Right cardiac atrium (tissue), 5 donors: Measurements from ENCODE around the gene PIK3AP1. TPM values are rescaled to one million over a fixed set of nuclear protein-coding genes. Genes with fewer than 3 reads are reported as not detected.

Experiments used
- ATAC-seq, 2 donors: fragments of 200-7000 bp; cut with Tn5 transposase; one replicate each; pipeline versions ENCODE4 v1.8.0 to v1.9.1; 2020; ENCODE audit warnings: moderate library complexity in 2 of 2, mild to moderate bottlenecking in 1 of 2
- DNase-seq, 3 donors: peaks; one replicate each; pipeline ENCODE4 v3.0.0-alpha.2; 2020
- H3K27ac ChIP-seq: one replicate; pipeline ENCODE4 v1.5.1; 2013; ENCODE audit warnings: mild to moderate bottlenecking, low read length, control low read depth, moderate library complexity
- H3K27me3 ChIP-seq: one replicate; pipeline ENCODE4 v1.6.1; 2013; ENCODE audit not compliant: control insufficient read depth, insufficient read depth
- H3K4me1 ChIP-seq: one replicate; pipeline ENCODE4 v1.6.1; 2013; ENCODE audit warnings: low read length; ENCODE audit not compliant: control insufficient read depth, insufficient read depth
- H3K4me3 ChIP-seq: one replicate; pipeline ENCODE4 v1.5.1; 2013; ENCODE audit warnings: low read length, control low read depth
- H3K9me3 ChIP-seq: one replicate; pipeline ENCODE4 v1.6.1; 2013; ENCODE audit warnings: low read length; ENCODE audit not compliant: control insufficient read depth
- WGBS: extraction: QIAGEN DNeasy Blood & Tissue Kit; methylation state at CpG from one replicate; pipeline ENCODE4 v1.1.7; 2013; 5-methylcytosine and 5-hydroxymethylcytosine counted together
- intact Hi-C, 4 donors: fragments of 100-400 bp; cut with DNase I; formaldehyde crosslinking; loops; one replicate each; pipeline versions ENCODE4 v1.11.0 to v1.14.0; 2022 to 2023
- polyA plus RNA-seq: library from polyadenylated mRNA; stranded (reverse); fragments of 200-250 nt; gene quantifications from one replicate; pipeline ENCODE4 v1.2.3, GENCODE V29; 2013
- total RNA-seq, 4 donors: library from RNA; stranded (reverse); fragmentation: NEBNext Ultra II Directional; extraction: Animal tissue kit (Norgen Biotek cat#: 25700); gene quantifications; one replicate each; pipeline ENCODE4 v1.2.1, GENCODE V29; 2021
- donor health status: healthy with polysubstance abuse.
- donor health status: DM: no; HTN: yes; CAD: no.
- donor health status: DM: no; HTN: no; CAD: no.
- donor health status: DM: no; HTN: yes; CAD: no; lungs with severe emphysema.
- donor health status: DM: yes; HTN: yes; CAD: no.

Gene PIK3AP1
- total and polyA plus RNA-seq, 5 donors, result 1.4 to 10.5 (median 4.9) TPM

GRCh38 chr10:96671211-96671890 is 49.0 kb downstream of the PIK3AP1 start:
- H3K27me3 ChIP-seq, result no peaks in the 10 kb centered on the region
- H3K4me1 ChIP-seq, result no peaks in the 10 kb centered on the region
- DNase-seq (no peak), ATAC-seq (no peak)
- intact Hi-C loops, result no loop called here
- H3K9me3 ChIP-seq, result no peaks in the 10 kb centered on the region
- no peak overlapping the region for H3K27ac ChIP-seq
- WGBS, result 88% methylated on average over 4 of the region's 4 CpGs
- H3K4me3 ChIP-seq, result no peak overlapping the region

GRCh38 chr10:96670786-96671185 is 49.5 kb downstream of the PIK3AP1 start:
- intact Hi-C loops, result no loop called here

GRCh38 chr10:96667401-96667800 is 52.9 kb downstream of the PIK3AP1 start:
- Histone ChIP-seq H3K9me3 (no peaks in the 10 kb centered on the region), H3K4me3 (no peak overlapping the region), H3K4me1 (no peaks in the 10 kb centered on the region), H3K27ac (no peak overlapping the region), H3K27me3 (no peaks in the 10 kb centered on the region)
- WGBS, result 90% methylated on average over 3 of the region's 3 CpGs
- no peak for ATAC-seq
- intact Hi-C loops, result no loop called here
- DNase-seq, result no peak

More at GRCh38 chr10:96670786-96671185, 49.5 kb downstream of the PIK3AP1 start:
- Histone ChIP-seq H3K4me1 (no peaks in the 10 kb centered on the region), H3K27ac (no peak overlapping the region), H3K4me3 (no peak overlapping the region), H3K9me3 (no peaks in the 10 kb centered on the region), H3K27me3 (no peaks in the 10 kb centered on the region)
- ATAC-seq (no peak), DNase-seq (no peak)
- 47% methylated on average over 4 of the region's 4 CpGs for WGBS

GRCh38 chr10:96666741-96667140 is 53.6 kb downstream of the PIK3AP1 start:
- intact Hi-C loops, result no loop called here
- Histone ChIP-seq H3K9me3 (no peaks in the 10 kb centered on the region), H3K4me1 (no peaks in the 10 kb centered on the region), H3K27ac (no peak overlapping the region), H3K4me3 (no peak overlapping the region), H3K27me3 (no peaks in the 10 kb centered on the region)
- ATAC-seq (no peak), DNase-seq (no peak)
- WGBS, result 89% methylated on average over 3 of the region's 3 CpGs

- intact Hi-C loops, result no loop called here
- no peak for ATAC-seq
- H3K27me3 ChIP-seq, result no peaks in the 10 kb centered on the region
- no peaks in the 10 kb centered on the region for H3K9me3 ChIP-seq
- no peak overlapping the region for H3K27ac ChIP-seq
- H3K4me3 ChIP-seq, result no peak overlapping the region
- no peaks in the 10 kb centered on the region for H3K4me1 ChIP-seq
- no peak for DNase-seq
- 70% methylated on average over 6 of the region's 6 CpGs for WGBS
These were observed 55.0 kb downstream of the PIK3AP1 start for GRCh38 chr10:96665306-96665705.

- Histone ChIP-seq H3K4me3 (no peak overlapping the region), H3K27ac (no peak overlapping the region), H3K27me3 (no peaks in the 10 kb centered on the region), H3K4me1 (no peaks in the 10 kb centered on the region), H3K9me3 (no peaks in the 10 kb centered on the region)
- DNase-seq (no peak), ATAC-seq (no peak)
- WGBS, result 40% methylated on average over 3 of the region's 3 CpGs
- intact Hi-C loops, result no loop called here
These were observed 55.8 kb downstream of the PIK3AP1 start for GRCh38 chr10:96664563-96664962.

GRCh38 chr10:96663797-96664196 is 56.5 kb downstream of the PIK3AP1 start:
- Histone ChIP-seq H3K27me3 (no peaks in the 10 kb centered on the region), H3K9me3 (no peaks in the 10 kb centered on the region), H3K4me1 (no peaks in the 10 kb centered on the region), H3K27ac (no peak overlapping the region), H3K4me3 (no peak overlapping the region)
- DNase-seq (no peak), ATAC-seq (no peak)
- intact Hi-C loops, result no loop called here

GRCh38 chr10:96661632-96662031 is 58.7 kb downstream of the PIK3AP1 start:
- H3K27me3 ChIP-seq, result no peaks in the 10 kb centered on the region
- H3K4me1 ChIP-seq, result peaks cover 4% of the 10 kb centered on the region
- ATAC-seq (no peak), DNase-seq (no peak)
- H3K4me3 ChIP-seq, result no peak overlapping the region
- WGBS, result 82% methylated on average over 2 of the region's 2 CpGs
- intact Hi-C loops, result no loop called here
- no peak overlapping the region for H3K27ac ChIP-seq
- no peaks in the 10 kb centered on the region for H3K9me3 ChIP-seq

- Histone ChIP-seq H3K27me3 (no peaks in the 10 kb centered on the region), H3K4me1 (peaks cover 4% of the 10 kb centered on the region), H3K9me3 (no peaks in the 10 kb centered on the region), H3K27ac (no peak overlapping the region), H3K4me3 (no peak overlapping the region)
- no peak for DNase-seq
- intact Hi-C loops, result no loop called here
- ATAC-seq, result no peak
- WGBS, result 74% methylated on average over 3 of the region's 3 CpGs
These were observed 60.0 kb downstream of the PIK3AP1 start for GRCh38 chr10:96660297-96660696.

- no peak for ATAC-seq
These were observed 61.5 kb downstream of the PIK3AP1 start for GRCh38 chr10:96658844-96659243.

GRCh38 chr10:96657385-96657784 is 62.9 kb downstream of the PIK3AP1 start:
- 96% methylated on average over 1 of the region's 1 CpG for WGBS
- no peak for DNase-seq
- ATAC-seq, result no peak
- H3K4me3 ChIP-seq, result no peak overlapping the region
- H3K27ac ChIP-seq, result no peak overlapping the region
- no peaks in the 10 kb centered on the region for H3K27me3 ChIP-seq
- H3K9me3 ChIP-seq, result no peaks in the 10 kb centered on the region
- H3K4me1 ChIP-seq, result peaks cover 4% of the 10 kb centered on the region
- intact Hi-C loops, result no loop called here

More at GRCh38 chr10:96658844-96659243, 61.5 kb downstream of the PIK3AP1 start:
- DNase-seq, result no peak
- Histone ChIP-seq H3K9me3 (no peaks in the 10 kb centered on the region), H3K27ac (no peak overlapping the region), H3K4me1 (peaks cover 4% of the 10 kb centered on the region), H3K4me3 (no peak overlapping the region), H3K27me3 (no peaks in the 10 kb centered on the region)
- 73% methylated on average over 3 of the region's 3 CpGs for WGBS
- intact Hi-C loops, result no loop called here

GRCh38 chr10:96656839-96657238 is 63.5 kb downstream of the PIK3AP1 start:
- H3K4me3 ChIP-seq, result no peak overlapping the region
- H3K4me1 ChIP-seq, result peaks cover 4% of the 10 kb centered on the region
- DNase-seq, result no peak
- H3K9me3 ChIP-seq, result no peaks in the 10 kb centered on the region
- no peak overlapping the region for H3K27ac ChIP-seq
- 75% methylated on average over 9 of the region's 9 CpGs for WGBS
- intact Hi-C loops, result no loop called here
- no peaks in the 10 kb centered on the region for H3K27me3 ChIP-seq
- peak; percentile 48 to 50 for ATAC-seq
